ENCODE measurements around the gene TNN. TPM values are rescaled to one million over a fixed set of nuclear protein-coding genes. Genes with fewer than 3 reads are reported as not detected.

Gene TNN
- total and polyA plus RNA-seq, 7 experiments from 2014 or later: not detected

- Histone ChIP-seq H3K36me3 (ENCODE audit: control insufficient read depth in 2 of 3, insufficient read depth in 3 of 3, low read length in 3 of 3) (peaks cover 0 to 7% (median 0%) of the 10 kb centered on the region in 3 experiments), H3K9me3 (ENCODE audit: control insufficient read depth in 2 of 3, low read length in 3 of 3) (no peaks in the 10 kb centered on the region), H3K27me3 (ENCODE audit: control insufficient read depth in 2 of 2, insufficient read depth in 2 of 2, low read length in 2 of 2) (no peaks in the 10 kb centered on the region), H3K4me3 (ENCODE audit: low read length) (no peak overlapping the region), H3K27ac (ENCODE audit: low read depth, low read length) (no peak overlapping the region), H3K4me1 (ENCODE audit: control insufficient read depth in 2 of 2, insufficient read depth in 2 of 2, low read length in 2 of 2) (peaks cover 0 to 9% of the 10 kb centered on the region in 2 donors)
- peak overlapping the region in 1 of 10 donors; percentile 7 for H3K4me3 Mint-ChIP-seq
- ATAC-seq (peak; percentile 78), DNase-seq (peak; percentile 32 to 77 (median 63))
- peaks cover 8 to 34% (median 20%) of the 10 kb centered on the region in 7 donors for H3K4me1 Mint-ChIP-seq
- H3K9me3 Mint-ChIP-seq: no peaks in the 10 kb centered on the region
- CTCF ChIA-PET: interaction anchor here (0.6 to 3.6 kb wide), 33 partner anchors 8 to 949 kb away, joined by 3 to 168 read pairs (median 4); no protein-coding TSS in a partner anchor
- H3K27ac Mint-ChIP-seq: no peak overlapping the region
- intact Hi-C loops (cut with micrococcal nuclease): loop anchor here (1.0 to 10.0 kb wide), 9 partner anchors 34 to 1310 kb away; partner anchors contain the start of gene PAPPA2 (in 1 of the 2)
- peaks cover 4 to 18% (median 8%) of the 10 kb centered on the region in 5 donors for H3K36me3 Mint-ChIP-seq
- H3K27me3 Mint-ChIP-seq: peaks cover 26 to 40% (median 38%) of the 10 kb centered on the region in 5 donors
- POLR2A ChIA-PET: interaction anchor here (1.0 to 1.5 kb wide), 4 partner anchors 98 to 164 kb away, joined by 3 to 4 read pairs (median 4); no protein-coding TSS in a partner anchor
Observed at GRCh38 chr1:175154629-175155472, 87.2 kb downstream of the TNN start.

- Histone ChIP-seq H3K9me3 (ENCODE audit: control insufficient read depth in 2 of 3, low read length in 3 of 3) (no peaks in the 10 kb centered on the region), H3K4me1 (ENCODE audit: control insufficient read depth in 2 of 2, insufficient read depth in 2 of 2, low read length in 2 of 2) (peaks cover 0 to 9% of the 10 kb centered on the region in 2 donors), H3K4me3 (ENCODE audit: low read length) (no peak overlapping the region), H3K27me3 (ENCODE audit: control insufficient read depth in 2 of 2, insufficient read depth in 2 of 2, low read length in 2 of 2) (no peaks in the 10 kb centered on the region), H3K36me3 (ENCODE audit: control insufficient read depth in 2 of 3, insufficient read depth in 3 of 3, low read length in 3 of 3) (peaks cover 0 to 13% (median 0%) of the 10 kb centered on the region in 3 experiments), H3K27ac (ENCODE audit: low read depth, low read length) (no peak overlapping the region)
- peaks cover 26 to 39% (median 35%) of the 10 kb centered on the region in 5 donors for H3K27me3 Mint-ChIP-seq
- no peaks in the 10 kb centered on the region for H3K9me3 Mint-ChIP-seq
- DNase-seq (no peak), ATAC-seq (no peak)
- H3K4me3 Mint-ChIP-seq: no peak overlapping the region
- intact Hi-C loops (cut with micrococcal nuclease): loop anchor here (1.0 to 10.0 kb wide), 7 partner anchors 33 to 1309 kb away; partner anchors contain the start of gene PAPPA2 (in 1 of the 2)
- ChIA-PET POLR2A (interaction anchor here (1.0 to 1.5 kb wide), 4 partner anchors 97 to 164 kb away, joined by 3 to 4 read pairs (median 4); no protein-coding TSS in a partner anchor), CTCF (interaction anchor here (0.6 to 3.6 kb wide), 28 partner anchors 9 to 1482 kb away, joined by 3 to 168 read pairs (median 4); no protein-coding TSS in a partner anchor)
- H3K27ac Mint-ChIP-seq: peak overlapping the region in 1 of 9 donors; percentile 36
- H3K36me3 Mint-ChIP-seq: peaks cover 10 to 24% (median 14%) of the 10 kb centered on the region in 5 donors
- H3K4me1 Mint-ChIP-seq: peaks cover 8 to 38% (median 20%) of the 10 kb centered on the region in 7 donors
Observed at GRCh38 chr1:175155473-175155856, 87.8 kb downstream of the TNN start.

- H3K27ac ChIP-seq (ENCODE audit: low read depth, low read length): no peak overlapping the region
- H3K4me1 ChIP-seq (ENCODE audit: control insufficient read depth in 2 of 2, insufficient read depth in 2 of 2, low read length in 2 of 2): peaks cover 0 to 9% of the 10 kb centered on the region in 2 donors
- POLR2A ChIA-PET: interaction anchor here (1.5 kb wide), 1 partner anchor 132 kb away, joined by 4 read pairs; no protein-coding TSS in a partner anchor
- ATAC-seq: no peak
- Mint-ChIP-seq H3K4me3 (no peak overlapping the region), H3K27me3 (peaks cover 23 to 34% (median 31%) of the 10 kb centered on the region in 5 donors), H3K9me3 (no peaks in the 10 kb centered on the region), H3K27ac (peak overlapping the region in 1 of 9 donors; percentile 36), H3K4me1 (peaks cover 8 to 43% (median 20%) of the 10 kb centered on the region in 7 donors), H3K36me3 (peaks cover 10 to 29% (median 19%) of the 10 kb centered on the region in 5 donors)
- H3K9me3 ChIP-seq (ENCODE audit: control insufficient read depth in 2 of 3, low read length in 3 of 3): no peaks in the 10 kb centered on the region
- intact Hi-C loops (cut with micrococcal nuclease): loop anchor here (1.0 to 10.0 kb wide), 7 partner anchors 33 to 1309 kb away; partner anchors contain the start of gene PAPPA2 (in 1 of the 2)
- CTCF ChIA-PET: interaction anchor here (0.6 to 3.6 kb wide), 15 partner anchors 8 to 1482 kb away, joined by 3 to 168 read pairs (median 4); no protein-coding TSS in a partner anchor
- H3K36me3 ChIP-seq (ENCODE audit: control insufficient read depth in 2 of 3, insufficient read depth in 3 of 3, low read length in 3 of 3): peaks cover 0 to 18% (median 0%) of the 10 kb centered on the region in 3 experiments
- DNase-seq: no peak
- no peak overlapping the region for H3K4me3 ChIP-seq (ENCODE audit: low read length)
- H3K27me3 ChIP-seq (ENCODE audit: control insufficient read depth in 2 of 2, insufficient read depth in 2 of 2, low read length in 2 of 2): no peaks in the 10 kb centered on the region
Observed at GRCh38 chr1:175155936-175156335, 88.3 kb downstream of the TNN start.

GRCh38 chr1:175157200-175157599, 89.6 kb downstream of the TNN start:
- ChIA-PET CTCF (interaction anchor here (0.7 to 3.6 kb wide), 4 partner anchors 11 to 163 kb away, joined by 3 to 168 read pairs (median 4); no protein-coding TSS in a partner anchor), POLR2A (interaction anchor here (0.7 kb wide), 1 partner anchor 161 kb away, joined by 4 read pairs; no protein-coding TSS in a partner anchor)
- Mint-ChIP-seq H3K27ac (peak overlapping the region in 1 of 9 donors; percentile 20), H3K9me3 (peaks cover 0 to 1% (median 0%) of the 10 kb centered on the region in 11 donors), H3K36me3 (peaks cover 17 to 37% (median 24%) of the 10 kb centered on the region in 5 donors), H3K27me3 (peaks cover 14 to 21% (median 19%) of the 10 kb centered on the region in 5 donors), H3K4me1 (peaks cover 7 to 50% (median 27%) of the 10 kb centered on the region in 7 donors), H3K4me3 (no peak overlapping the region)
- H3K9me3 ChIP-seq (ENCODE audit: control insufficient read depth in 2 of 3, low read length in 3 of 3): no peaks in the 10 kb centered on the region
- ATAC-seq (no peak), DNase-seq (no peak)
- H3K27me3 ChIP-seq (ENCODE audit: control insufficient read depth in 2 of 2, insufficient read depth in 2 of 2, low read length in 2 of 2): no peaks in the 10 kb centered on the region
- peaks cover 0 to 29% (median 0%) of the 10 kb centered on the region in 3 experiments for H3K36me3 ChIP-seq (ENCODE audit: control insufficient read depth in 2 of 3, insufficient read depth in 3 of 3, low read length in 3 of 3)
- H3K27ac ChIP-seq (ENCODE audit: low read depth, low read length): no peak overlapping the region
- peaks cover 0 to 9% of the 10 kb centered on the region in 2 donors for H3K4me1 ChIP-seq (ENCODE audit: control insufficient read depth in 2 of 2, insufficient read depth in 2 of 2, low read length in 2 of 2)
- H3K4me3 ChIP-seq (ENCODE audit: low read length): no peak overlapping the region
- intact Hi-C loops (cut with micrococcal nuclease): loop anchor here in 1 of 2 donors (10.0 kb wide), 1 partner anchor 1308 kb away; the partner anchor contains the start of gene PAPPA2

GRCh38 chr1:175158170-175158591, 90.5 kb downstream of the TNN start:
- no peaks in the 10 kb centered on the region for H3K9me3 ChIP-seq (ENCODE audit: control insufficient read depth in 2 of 3, low read length in 3 of 3)
- intact Hi-C loops (cut with micrococcal nuclease): loop anchor here in 1 of 2 donors (10.0 kb wide), 1 partner anchor 1307 kb away; the partner anchor contains the start of gene PAPPA2
- H3K4me1 ChIP-seq (ENCODE audit: control insufficient read depth in 2 of 2, insufficient read depth in 2 of 2, low read length in 2 of 2): peaks cover 0 to 9% of the 10 kb centered on the region in 2 donors
- peaks cover 0 to 37% (median 0%) of the 10 kb centered on the region in 3 experiments for H3K36me3 ChIP-seq (ENCODE audit: control insufficient read depth in 2 of 3, insufficient read depth in 3 of 3, low read length in 3 of 3)
- H3K4me3 ChIP-seq (ENCODE audit: low read length): no peak overlapping the region
- no peak for ATAC-seq
- peaks cover 17 to 39% (median 24%) of the 10 kb centered on the region in 5 donors for H3K36me3 Mint-ChIP-seq
- H3K4me1 Mint-ChIP-seq: peaks cover 7 to 53% (median 27%) of the 10 kb centered on the region in 7 donors
- peaks cover 0 to 1% (median 0%) of the 10 kb centered on the region in 11 donors for H3K9me3 Mint-ChIP-seq
- H3K27ac Mint-ChIP-seq: peak overlapping the region in 3 of 9 donors; percentile 25 to 41 (median 26)
- no peak overlapping the region for H3K4me3 Mint-ChIP-seq
- DNase-seq: no peak
- ChIA-PET CTCF (interaction anchor here (2.4 kb wide), 1 partner anchor 161 kb away, joined by 19 read pairs; no protein-coding TSS in a partner anchor), POLR2A (no interaction called here)
- peaks cover 7 to 12% (median 9%) of the 10 kb centered on the region in 5 donors for H3K27me3 Mint-ChIP-seq
- no peaks in the 10 kb centered on the region for H3K27me3 ChIP-seq (ENCODE audit: control insufficient read depth in 2 of 2, insufficient read depth in 2 of 2, low read length in 2 of 2)
- H3K27ac ChIP-seq (ENCODE audit: low read depth, low read length): no peak overlapping the region

GRCh38 chr1:175162955-175163354, 95.3 kb downstream of the TNN start:
- POLR2A ChIA-PET: no interaction called here
- peak overlapping the region in 4 of 9 donors; percentile 39 to 77 (median 56) for H3K27ac Mint-ChIP-seq
- ATAC-seq: no peak

More at GRCh38 chr1:175162955-175163354, 95.3 kb downstream of the TNN start:
- intact Hi-C loops (cut with micrococcal nuclease): no loop called here
- peaks cover 31 to 72% (median 38%) of the 10 kb centered on the region in 5 donors for H3K36me3 Mint-ChIP-seq
- H3K9me3 Mint-ChIP-seq: peaks cover 0 to 1% (median 0%) of the 10 kb centered on the region in 11 donors
- CTCF ChIA-PET: interaction anchor here (5.2 kb wide), 1 partner anchor 12 kb away, joined by 21 read pairs; no protein-coding TSS in a partner anchor
- no peaks in the 10 kb centered on the region for H3K9me3 ChIP-seq (ENCODE audit: control insufficient read depth in 2 of 3, low read length in 3 of 3)
- no peak overlapping the region for H3K4me3 ChIP-seq (ENCODE audit: low read length)
- H3K4me1 ChIP-seq (ENCODE audit: control insufficient read depth in 2 of 2, insufficient read depth in 2 of 2, low read length in 2 of 2): no peaks in the 10 kb centered on the region
- H3K4me3 Mint-ChIP-seq: no peak overlapping the region
- H3K27me3 Mint-ChIP-seq: no peaks in the 10 kb centered on the region
- peaks cover 10 to 44% (median 30%) of the 10 kb centered on the region in 7 donors for H3K4me1 Mint-ChIP-seq
- H3K27me3 ChIP-seq (ENCODE audit: control insufficient read depth in 2 of 2, insufficient read depth in 2 of 2, low read length in 2 of 2): no peaks in the 10 kb centered on the region
- H3K36me3 ChIP-seq (ENCODE audit: control insufficient read depth in 2 of 3, insufficient read depth in 3 of 3, low read length in 3 of 3): peaks cover 9 to 83% (median 11%) of the 10 kb centered on the region in 3 experiments
- DNase-seq: no peak
- no peak overlapping the region for H3K27ac ChIP-seq (ENCODE audit: low read depth, low read length)
